MM.1S (cell line): ENCODE results near the gene TEKT3.

Source experiments
- DNase-seq: peaks from one replicate; pipeline ENCODE4 v3.0.0-alpha.2; 2015
- H2AFZ ChIP-seq: fragments of 300-600 bp; sonication (generic); 2 replicates; pipeline ENCODE4 v1.6.0; 2016; ENCODE audit warnings: antibody characterized with exemption, low read length
- H3F3A ChIP-seq: fragments of 300-600 bp; sonication (generic); 2 replicates; pipeline ENCODE4 v1.6.1; 2016; ENCODE audit warnings: mild to moderate bottlenecking, antibody characterized with exemption, low read length, moderate library complexity, mixed read lengths; ENCODE audit not compliant: insufficient read depth
- H3K27ac ChIP-seq: fragments of 300-600 bp; sonication (generic); 2 replicates; pipeline ENCODE4 v1.5.1; 2016; ENCODE audit warnings: mild to moderate bottlenecking, low read length
- H3K27me3 ChIP-seq: fragments of 300-600 bp; sonication (generic); replicated peaks from 2 replicates; pipeline ENCODE4 v1.6.0; 2016; ENCODE audit warnings: low read length; ENCODE audit not compliant: insufficient read depth
- H3K36me3 ChIP-seq: fragments of 300-600 bp; sonication (generic); replicated peaks from 2 replicates; pipeline ENCODE4 v1.6.1; 2016; ENCODE audit warnings: mild to moderate bottlenecking, low read length, mixed read lengths; ENCODE audit not compliant: insufficient read depth
- H3K4me1 ChIP-seq: fragments of 300-600 bp; sonication (generic); 2 replicates; pipeline ENCODE4 v1.6.1; 2016; ENCODE audit warnings: low read length, mixed read lengths
- H3K4me2 ChIP-seq: fragments of 300-600 bp; sonication (generic); 2 replicates; pipeline ENCODE4 v1.6.0; 2016; ENCODE audit warnings: low read depth, low read length
- H3K4me3 ChIP-seq: fragments of 300-600 bp; sonication (generic); 2 replicates; pipeline ENCODE4 v1.5.1; 2016; ENCODE audit warnings: low read length, mixed read lengths
- H3K79me2 ChIP-seq: fragments of 300-600 bp; sonication (generic); 2 replicates; pipeline ENCODE4 v1.6.1; 2016; ENCODE audit warnings: mixed run types, low read length, mixed read lengths
- H3K9ac ChIP-seq: fragments of 300-600 bp; sonication (generic); 2 replicates; pipeline ENCODE4 v1.6.1; 2016; ENCODE audit warnings: low read length, mixed read lengths
- H3K9me2 ChIP-seq: fragments of 300-600 bp; sonication (generic); replicated peaks from 2 replicates; pipeline ENCODE4 v1.6.1; 2016; ENCODE audit warnings: mild to moderate bottlenecking, low read length, mixed read lengths; ENCODE audit not compliant: insufficient read depth
- H3K9me3 ChIP-seq: fragments of 300-600 bp; sonication (generic); replicated peaks from 2 replicates; pipeline ENCODE4 v1.6.1; 2016; ENCODE audit warnings: mild to moderate bottlenecking, low read length, mixed read lengths; ENCODE audit not compliant: insufficient read depth
- H4K20me1 ChIP-seq: fragments of 300-600 bp; sonication (generic); 2 replicates; pipeline ENCODE4 v1.6.1; 2016; ENCODE audit warnings: mild to moderate bottlenecking, low read length, moderate library complexity, mixed read lengths; ENCODE audit not compliant: insufficient read depth
- CTCF ChIP-seq: fragments of 300-600 bp; sonication (generic); IDR thresholded peaks from 2 replicates; pipeline ENCODE4 v1.5.1; 2016; ENCODE audit warnings: antibody characterized with exemption, low read length, mixed read lengths
- EZH2 ChIP-seq: fragments of 300-600 bp; sonication (generic); optimal IDR thresholded peaks from 2 replicates; pipeline ENCODE3; 2017; ENCODE audit warnings: low read depth, mild to moderate bottlenecking, antibody characterized with exemption, low read length, mixed read lengths
- EZH2phosphoT487 ChIP-seq: fragments of 300-600 bp; sonication (generic); IDR thresholded peaks from 2 replicates; pipeline ENCODE4 v1.6.1; 2018; ENCODE audit warnings: antibody characterized with exemption, low read length

The TEKT3 gene

GRCh38 chr17:15385305-15385704 lies 43.9 kb upstream of the TEKT3 start:
- TF ChIP-seq EZH2 (no peak), CTCF (no peak), EZH2phosphoT487 (no peak)
- Histone ChIP-seq H3K9me2 (no peaks in the 10 kb centered on the region), H3K27ac (no peak overlapping the region), H3K9me3 (no peaks in the 10 kb centered on the region), H3K79me2 (no peaks in the 10 kb centered on the region), H3K9ac (no peak overlapping the region), H3K4me2 (no peak overlapping the region), H3K36me3 (no peaks in the 10 kb centered on the region), H4K20me1 (no peaks in the 10 kb centered on the region), H3K4me1 (no peaks in the 10 kb centered on the region), H3F3A (no peaks in the 10 kb centered on the region), H3K4me3 (no peak overlapping the region), H2AFZ (no peak overlapping the region), H3K27me3 (no peaks in the 10 kb centered on the region)
- no peak for DNase-seq

GRCh38 chr17:15384142-15384787 lies 42.9 kb upstream of the TEKT3 start:
- H3K27ac ChIP-seq: no peak overlapping the region
- no peak for DNase-seq

GRCh38 chr17:15382914-15383313 lies 41.5 kb upstream of the TEKT3 start:
- Histone ChIP-seq H2AFZ (no peak overlapping the region), H3K9me2 (no peaks in the 10 kb centered on the region), H3K27ac (no peak overlapping the region), H3K4me2 (no peak overlapping the region), H3K9me3 (no peaks in the 10 kb centered on the region), H3K9ac (no peak overlapping the region), H3F3A (no peaks in the 10 kb centered on the region), H3K27me3 (no peaks in the 10 kb centered on the region), H3K4me1 (no peaks in the 10 kb centered on the region), H3K79me2 (no peaks in the 10 kb centered on the region), H3K4me3 (no peak overlapping the region), H4K20me1 (no peaks in the 10 kb centered on the region), H3K36me3 (no peaks in the 10 kb centered on the region)
- no peak for TF ChIP-seq EZH2phosphoT487
- no peak for TF ChIP-seq EZH2
- no peak for TF ChIP-seq CTCF
- DNase-seq: no peak

More at GRCh38 chr17:15384142-15384787, 42.9 kb upstream of the TEKT3 start:
- no peak for TF ChIP-seq EZH2phosphoT487
- TF ChIP-seq CTCF: no peak
- TF ChIP-seq EZH2: no peak
- no peak overlapping the region for H3K4me2 ChIP-seq
- H3K9me2 ChIP-seq: no peaks in the 10 kb centered on the region
- H3K4me3 ChIP-seq: no peak overlapping the region
- no peaks in the 10 kb centered on the region for H3K79me2 ChIP-seq
- H4K20me1 ChIP-seq: no peaks in the 10 kb centered on the region
- H3K9ac ChIP-seq: no peak overlapping the region
- H3K9me3 ChIP-seq: no peaks in the 10 kb centered on the region
- no peaks in the 10 kb centered on the region for H3F3A ChIP-seq
- H3K4me1 ChIP-seq: no peaks in the 10 kb centered on the region
- H3K36me3 ChIP-seq: no peaks in the 10 kb centered on the region
- no peak overlapping the region for H2AFZ ChIP-seq
- no peaks in the 10 kb centered on the region for H3K27me3 ChIP-seq
